Neural progenitor cell (in vitro differentiated cells): ENCODE data around the gene PHRF1. TPM values are rescaled to one million over a fixed set of nuclear protein-coding genes. Genes with fewer than 3 reads are reported as not detected.
A peak's percentile ranks its signal among the peaks of the same experiment; 100 is the strongest.

Source experiments
- DNase-seq: peaks from one replicate; pipeline ENCODE4 v3.0.0-alpha.2; 2016; ENCODE audit warnings: low spot score
- H2AFZ ChIP-seq: fragments of 200-600 bp; sonication (generic); replicated peaks from 2 replicates; pipeline ENCODE4 v1.6.1; 2016; ENCODE audit warnings: antibody characterized with exemption
- H3F3A ChIP-seq: fragments of 200-600 bp; sonication (generic); 2 replicates; pipeline ENCODE4 v1.6.1; 2016; ENCODE audit warnings: antibody characterized with exemption, low read depth
- H3K27ac ChIP-seq: fragments of 200-600 bp; sonication (generic); 2 replicates; pipeline ENCODE4 v1.5.1; 2016; ENCODE audit warnings: mild to moderate bottlenecking
- H3K27me3 ChIP-seq: fragments of 200-600 bp; sonication (generic); 2 replicates; pipeline ENCODE4 v1.6.1; 2016; ENCODE audit warnings: mild to moderate bottlenecking, moderate library complexity
- H3K36me3 ChIP-seq: fragments of 200-600 bp; sonication (generic); 2 replicates; pipeline ENCODE4 v1.5.1; 2016
- H3K4me1 ChIP-seq: fragments of 200-600 bp; sonication (generic); 2 replicates; pipeline ENCODE4 v1.6.1; 2016; ENCODE audit warnings: mixed run types
- H3K4me2 ChIP-seq: fragments of 200-600 bp; sonication (generic); 2 replicates; pipeline ENCODE4 v1.6.1; 2016
- H3K4me3 ChIP-seq: fragments of 200-600 bp; sonication (generic); 2 replicates; pipeline ENCODE4 v1.5.1; 2016
- H3K79me2 ChIP-seq: fragments of 200-600 bp; sonication (generic); 2 replicates; pipeline ENCODE4 v1.6.1; 2016; ENCODE audit warnings: low read depth
- H3K9ac ChIP-seq: fragments of 200-600 bp; sonication (generic); 2 replicates; pipeline ENCODE4 v1.6.1; 2016
- H3K9me3 ChIP-seq: fragments of 200-600 bp; sonication (generic); 2 replicates; pipeline ENCODE4 v1.5.1; 2016; ENCODE audit warnings: low read depth
- H4K20me1 ChIP-seq: fragments of 200-600 bp; sonication (generic); 2 replicates; pipeline ENCODE4 v1.6.1; 2016; ENCODE audit warnings: low read depth
- H3K27ac Mint-ChIP-seq: 3 replicates; pipeline ENCODE4 v1.8.0; 2021; ENCODE audit warnings: mixed read lengths
- H3K27me3 Mint-ChIP-seq: 2 replicates; pipeline ENCODE4 v1.8.0; 2022; ENCODE audit warnings: low read depth, mild to moderate bottlenecking, inconsistent platforms, moderate library complexity, mixed read lengths; ENCODE audit not compliant: insufficient read depth
- H3K36me3 Mint-ChIP-seq: 3 replicates; pipeline ENCODE4 v1.8.0; 2021; ENCODE audit warnings: mixed read lengths
- H3K4me1 Mint-ChIP-seq: 3 replicates; pipeline ENCODE4 v1.8.0; 2021; ENCODE audit warnings: mixed read lengths
- H3K4me3 Mint-ChIP-seq: 3 replicates; pipeline ENCODE4 v1.8.0; 2021; ENCODE audit warnings: mild to moderate bottlenecking, moderate library complexity, mixed read lengths
- H3K9me3 Mint-ChIP-seq: 3 replicates; pipeline ENCODE4 v1.8.0; 2020; ENCODE audit warnings: mixed read lengths
- CTCF ChIP-seq: fragments of 200-600 bp; sonication (generic); IDR thresholded peaks from 2 replicates; pipeline ENCODE4 v1.5.1; 2017; ENCODE audit warnings: antibody characterized with exemption, mild to moderate bottlenecking
- EZH2 ChIP-seq: fragments of 200-600 bp; sonication (generic); IDR thresholded peaks from 2 replicates; pipeline ENCODE4 v1.6.1; 2017; ENCODE audit warnings: antibody characterized with exemption, mild to moderate bottlenecking, moderate library complexity
- EZH2phosphoT487 ChIP-seq: fragments of 200-600 bp; sonication (generic); IDR thresholded peaks from 2 replicates; pipeline ENCODE4 v1.6.1; 2017; ENCODE audit warnings: antibody characterized with exemption
- total RNA-seq: library from RNA; depleted of rRNA; stranded (reverse); fragments of >200 nt; gene quantifications from 2 replicates; pipeline ENCODE4 v1.2.3, GENCODE V29; 2015; ENCODE audit warnings: low replicate concordance

Gene PHRF1
- total RNA-seq, 1 donor from 2014 or later = 9.8 TPM

- peaks cover 41% of the 10 kb centered on the region for H3K27me3 ChIP-seq
- Mint-ChIP-seq H3K27ac (peak overlapping the region; percentile 50), H3K4me1 (peaks cover 10% of the 10 kb centered on the region), H3K9me3 (peaks cover 2% of the 10 kb centered on the region), H3K27me3 (peaks cover 13% of the 10 kb centered on the region), H3K36me3 (no peaks in the 10 kb centered on the region), H3K4me3 (no peak overlapping the region)
- no peak overlapping the region for H3K27ac ChIP-seq
- no peak overlapping the region for H3K4me3 ChIP-seq
- peaks cover 11% of the 10 kb centered on the region for H4K20me1 ChIP-seq
- H3K9ac ChIP-seq = no peak overlapping the region
- H2AFZ ChIP-seq = no peak overlapping the region
- DNase-seq = no peak
- no peak overlapping the region for H3K4me2 ChIP-seq
- no peak for TF ChIP-seq EZH2phosphoT487
- no peak for TF ChIP-seq CTCF
- no peak for TF ChIP-seq EZH2
- no peaks in the 10 kb centered on the region for H3K79me2 ChIP-seq
- H3K9me3 ChIP-seq = no peaks in the 10 kb centered on the region
- H3F3A ChIP-seq = peaks cover 20% of the 10 kb centered on the region
- H3K36me3 ChIP-seq = no peaks in the 10 kb centered on the region
- H3K4me1 ChIP-seq = peaks cover 7% of the 10 kb centered on the region
These were observed 22.9 kb upstream of the PHRF1 start for GRCh38 chr11:553083-553987.

GRCh38 chr11:553988-554340 lies 22.3 kb upstream of the PHRF1 start:
- H3K36me3 ChIP-seq = no peaks in the 10 kb centered on the region

GRCh38 chr11:554428-555226 lies 21.6 kb upstream of the PHRF1 start:
- Histone ChIP-seq H3K4me3 (peak overlapping the region; percentile 83), H3K36me3 (no peaks in the 10 kb centered on the region), H3K27me3 (peaks cover 47% of the 10 kb centered on the region), H3K4me1 (peaks cover 7% of the 10 kb centered on the region), H4K20me1 (peaks cover 11% of the 10 kb centered on the region), H3K27ac (no peak overlapping the region), H3K79me2 (no peaks in the 10 kb centered on the region), H3F3A (peaks cover 24% of the 10 kb centered on the region), H3K9ac (no peak overlapping the region), H3K4me2 (peak overlapping the region; percentile 100), H2AFZ (no peak overlapping the region), H3K9me3 (no peaks in the 10 kb centered on the region)
- H3K4me3 Mint-ChIP-seq = peak overlapping the region; percentile 77
- peak; percentile 95 for DNase-seq
- no peaks in the 10 kb centered on the region for H3K36me3 Mint-ChIP-seq
- H3K4me1 Mint-ChIP-seq = peaks cover 6% of the 10 kb centered on the region
- H3K27me3 Mint-ChIP-seq = peaks cover 13% of the 10 kb centered on the region
- H3K27ac Mint-ChIP-seq = no peak overlapping the region
- H3K9me3 Mint-ChIP-seq = peaks cover 2% of the 10 kb centered on the region
- no peak for TF ChIP-seq EZH2phosphoT487
- TF ChIP-seq EZH2 = no peak
- TF ChIP-seq CTCF = peak; percentile 64

More at GRCh38 chr11:553988-554340, 22.3 kb upstream of the PHRF1 start:
- no peak overlapping the region for H3K9ac ChIP-seq
- TF ChIP-seq EZH2 (no peak), CTCF (no peak)
- peaks cover 20% of the 10 kb centered on the region for H3F3A ChIP-seq
- H3K36me3 Mint-ChIP-seq = no peaks in the 10 kb centered on the region
- no peaks in the 10 kb centered on the region for H3K9me3 ChIP-seq
- H4K20me1 ChIP-seq = peaks cover 11% of the 10 kb centered on the region
- no peak overlapping the region for H3K27ac ChIP-seq
- H3K27me3 ChIP-seq = peaks cover 47% of the 10 kb centered on the region
- DNase-seq = no peak
- H3K4me1 Mint-ChIP-seq = peaks cover 6% of the 10 kb centered on the region
- H3K27ac Mint-ChIP-seq = no peak overlapping the region
- peaks cover 13% of the 10 kb centered on the region for H3K27me3 Mint-ChIP-seq
- no peak overlapping the region for H3K4me2 ChIP-seq
- no peak overlapping the region for H2AFZ ChIP-seq
- H3K79me2 ChIP-seq = no peaks in the 10 kb centered on the region
- no peak overlapping the region for H3K4me3 Mint-ChIP-seq
- no peak overlapping the region for H3K4me3 ChIP-seq
- peaks cover 7% of the 10 kb centered on the region for H3K4me1 ChIP-seq
- H3K9me3 Mint-ChIP-seq = peaks cover 2% of the 10 kb centered on the region
